HG03045 (cell line): Measurements from ENCODE around the gene SNX11.

Experiments
- ATAC-seq: cut with Tn5 transposase; IDR thresholded peaks from one replicate; pipeline ENCODE4 v1.9.1; 2021; ENCODE audit warnings: mild to moderate bottlenecking, moderate library complexity; ENCODE audit not compliant: unreplicated experiment

Gene SNX11

GRCh38 chr17:48160177-48161081, 52.9 kb downstream of the SNX11 start:
- no peak for ATAC-seq

- ATAC-seq = no peak
Observed at GRCh38 chr17:48161127-48161905, 53.8 kb downstream of the SNX11 start.

- no peak for ATAC-seq
Observed at GRCh38 chr17:48162306-48162934, 54.9 kb downstream of the SNX11 start.

- ATAC-seq = no peak
Observed at GRCh38 chr17:48162946-48163506, 55.5 kb downstream of the SNX11 start.

GRCh38 chr17:48163809-48164208, 56.2 kb downstream of the SNX11 start:
- no peak for ATAC-seq

GRCh38 chr17:48169926-48170325, 62.4 kb downstream of the SNX11 start:
- ATAC-seq = no peak
